Measurements from ENCODE around the gene PGM1. TPM values are rescaled to one million over a fixed set of nuclear protein-coding genes. Genes with fewer than 3 reads are reported as not detected.

PGM1 gene
- total and polyA plus RNA-seq, 10 of the 15 experiments (the other 5 are each of a cell fraction or from before 2014, with no cell fraction given) = 22.5 to 72.6 (median 50.8) TPM

GRCh38 chr1:63619558-63619957 lies 26.3 kb downstream of the PGM1 start:
- Histone ChIP-seq H3K27me3 (replicated peaks in 1 of 2; ENCODE audit: control insufficient read depth in 2 of 2, insufficient read depth in 2 of 2, low read length in 1 of 2) (no peaks in the 10 kb centered on the region), H3K79me2 (ENCODE audit: control insufficient read depth, insufficient read depth, low read length) (no peaks in the 10 kb centered on the region; the same call in 1 of the 2 replicates), H3K27ac (ENCODE audit: control insufficient read depth, insufficient read depth) (no peak overlapping the region), H3K4me1 (ENCODE audit: control insufficient read depth, insufficient read depth, low read length) (peaks cover 6% of the 10 kb centered on the region; the same call in 1 of the 2 replicates), H2AFZ (ENCODE audit: control insufficient read depth, low read depth, low read length) (no peak overlapping the region), H4K20me1 (ENCODE audit: control insufficient read depth, insufficient read depth) (no peaks in the 10 kb centered on the region), H3K9me3 (replicated peaks; ENCODE audit: control insufficient read depth, insufficient read depth, low read length) (no peaks in the 10 kb centered on the region; the same call in 2 of the 3 replicates), H3K4me3 (no peak overlapping the region), H3K9ac (ENCODE audit: control insufficient read depth, insufficient read depth, low read length) (no peak overlapping the region), H3K4me2 (ENCODE audit: control insufficient read depth, insufficient read depth) (no peak overlapping the region), H3K36me3 (ENCODE audit: control insufficient read depth in 2 of 2, insufficient read depth in 2 of 2, low read length in 1 of 2) (peaks cover 0 to 6% of the 10 kb centered on the region in 2 experiments; a peak in 1 of 4 replicates)
- intact Hi-C loops (cut with micrococcal nuclease; ENCODE audit: unreplicated experiment) (loop anchor here (5.0 kb wide), 1 partner anchor 298 kb away; no protein-coding TSS in a partner anchor), in situ Hi-C loops (cut with MboI) (loop anchor here (5.0 to 10.0 kb wide), 2 partner anchors 295 to 623 kb away; no protein-coding TSS in a partner anchor)
- TF ChIP-seq SUZ12 (IDR thresholded peaks at IDR 0.05; ENCODE audit: unreplicated experiment) = no peak
- TF ChIP-seq NFYA (IDR thresholded peaks at IDR 0.05; ENCODE audit: borderline replicate concordance, low read depth, low read length) = no peak
- TF ChIP-seq FOS (IDR thresholded peaks at IDR 0.05; ENCODE audit: borderline replicate concordance, extremely low read depth, insufficient read length) = no peak
- no peak for TF ChIP-seq IRF3 (IDR thresholded peaks at IDR 0.05)
- TF ChIP-seq SREBF2 (IDR thresholded peaks at IDR 0.05; ENCODE audit: low read length) = no peak
- TF ChIP-seq CREB1 (IDR thresholded peaks at IDR 0.05; ENCODE audit: low read depth) = no peak
- no peak for TF ChIP-seq FOXM1 (IDR thresholded peaks at IDR 0.05; ENCODE audit: low read depth, low read length)
- no peak for TF ChIP-seq FOXK2 (IDR thresholded peaks at IDR 0.05)
- TF ChIP-seq KLF5 (IDR thresholded peaks at IDR 0.05; ENCODE audit: partially characterized antibody) = no peak
- TF ChIP-seq TAF1 (IDR thresholded peaks at IDR 0.05; ENCODE audit: borderline replicate concordance, low read depth, low read length) = no peak
- TF ChIP-seq NFXL1 (IDR thresholded peaks at IDR 0.05; ENCODE audit: borderline replicate concordance) = no peak
- no peak for TF ChIP-seq ZNF622 (IDR thresholded peaks at IDR 0.05)
- ATAC-seq (no peak), DNase-seq (ENCODE audit: low read depth, low spot score) (no peak), FAIRE-seq (no peak)
- ChIA-PET RAD21 (ENCODE audit: unreplicated experiment) (no interaction called here), POLR2A (interaction anchor here (0.6 kb wide), 1 partner anchor 1373 kb away, joined by 8 read pairs; no protein-coding TSS in a partner anchor), SMC1A (ENCODE audit: uncharacterized antibody, unreplicated experiment) (interaction anchor here (1.0 kb wide), 1 partner anchor 627 kb away, joined by 3 read pairs; no protein-coding TSS in a partner anchor), CTCF (interaction anchor here (1.5 kb wide), 1 partner anchor 61 kb away, joined by 7 read pairs; no protein-coding TSS in a partner anchor)
- BruUV-seq (replicated peaks) = no TSS peak
- 97% methylated on average over 4 of the region's 4 CpGs for WGBS (ENCODE audit: insufficient coverage, insufficient replicate concordance, low lambda C conversion rate, missing lambda C conversion rate)

Data from GM12878 (cell line).